B cell (primary cell): Measurements from ENCODE around the gene PPM1J. TPM values are rescaled to one million over a fixed set of nuclear protein-coding genes. Genes with fewer than 3 reads are reported as not detected.

Experiments
- ATAC-seq: fragments of 200-7000 bp; cut with Tn5 transposase; one replicate; pipeline ENCODE4 v1.10.0; 2021; ENCODE audit warnings: low read depth, mild to moderate bottlenecking, moderate number of reproducible peaks, moderate library complexity
- CTCF ChIA-PET: fragments of 350-600 bp; sonication (Branson Sonifier 250); formaldehyde crosslinking; loops from one replicate; lab custom pipeline; 2021; ENCODE audit warnings: antibody characterized with exemption, inconsistent platforms; lab: Charles Lee
- POLR2A ChIA-PET: fragments of 350-600 bp; sonication (Branson Sonifier 250); formaldehyde crosslinking; loops from one replicate; lab custom pipeline; 2021; ENCODE audit warnings: antibody characterized with exemption; lab: Charles Lee
- DNase-seq: peaks from one replicate; pipeline ENCODE4 v3.0.0; 2013
- H2AFZ ChIP-seq: 2 replicates; pipeline ENCODE4 v1.6.1; 2012; ENCODE audit warnings: mild to moderate bottlenecking, low read depth, low read length; ENCODE audit not compliant: insufficient read depth, poor library complexity, severe bottlenecking
- H3K27ac ChIP-seq, 2 donors: 1 replicate in 1 of 2; 2 replicates in 1 of 2; pipeline ENCODE4 v1.5.1; 2012 to 2013; ENCODE audit warnings: low read length in 2 of 2, mild to moderate bottlenecking in 2 of 2, moderate library complexity in 1 of 2
- H3K27me3 ChIP-seq, 4 experiments: fragments of 200-600 bp in 1 of 4; sonication (generic) in 1 of 4; replicated peaks in 1 of 4; 1 replicate in 2 of 4; 2 replicates in 2 of 4; pipeline versions ENCODE4 v1.6.1 to v1.7.0; 2013 to 2016; ENCODE audit warnings: low read length in 3 of 4, mild to moderate bottlenecking in 2 of 4, mixed read lengths in 1 of 4, moderate library complexity in 1 of 4; ENCODE audit not compliant: insufficient read depth in 4 of 4, control insufficient read depth in 3 of 4; ENCODE audit errors: control extremely low read depth in 1 of 4
- H3K36me3 ChIP-seq, 2 experiments: replicated peaks in 1 of 2; 1 replicate in 1 of 2; 2 replicates in 1 of 2; pipeline versions ENCODE4 v1.6.1 to v1.7.1; 2013; ENCODE audit warnings: low read length in 1 of 2; ENCODE audit not compliant: insufficient read depth in 2 of 2, control insufficient read depth in 1 of 2; ENCODE audit errors: control extremely low read depth in 1 of 2, extremely low read depth in 1 of 2
- H3K4me1 ChIP-seq, 2 donors: fragments of 200-600 bp in 1 of 2; sonication (generic) in 1 of 2; 1 replicate in 1 of 2; 2 replicates in 1 of 2; pipeline versions ENCODE4 v1.5.1 to v1.6.1; 2013 to 2017; ENCODE audit warnings: low read length in 2 of 2; ENCODE audit not compliant: control insufficient read depth in 2 of 2, insufficient read depth in 2 of 2
- H3K4me2 ChIP-seq: replicated peaks from 2 replicates; pipeline ENCODE3; 2012; ENCODE audit warnings: mild to moderate bottlenecking, low read depth, low read length; ENCODE audit not compliant: poor library complexity, severe bottlenecking
- H3K4me3 ChIP-seq, 5 experiments: fragments of 200-600 bp in 1 of 5; sonication (generic) in 1 of 5; 1 replicate in 3 of 5; 2 replicates in 2 of 5; pipeline versions ENCODE4 v1.5.1 to v1.7.0; 2011 to 2016; ENCODE audit warnings: low read length in 4 of 5, mild to moderate bottlenecking in 4 of 5, low read depth in 2 of 5, control low read depth in 1 of 5, moderate library complexity in 1 of 5; ENCODE audit not compliant: insufficient read depth in 1 of 5; ENCODE audit errors: control extremely low read depth in 1 of 5, extremely low read depth in 1 of 5
- H3K79me2 ChIP-seq: fragments of 200-600 bp; sonication (generic); one replicate; pipeline ENCODE4 v1.6.0; 2016; ENCODE audit warnings: low read length; ENCODE audit not compliant: control insufficient read depth, insufficient read depth
- H3K9ac ChIP-seq: fragments of 200-600 bp; sonication (generic); 2 replicates; pipeline ENCODE4 v1.6.1; 2017; ENCODE audit warnings: mild to moderate bottlenecking, low read length, moderate library complexity
- H3K9me3 ChIP-seq, 3 donors: one replicate each; pipeline versions ENCODE4 v1.6.1 to v1.7.1; 2013; ENCODE audit warnings: low read length in 2 of 3; ENCODE audit not compliant: control insufficient read depth in 2 of 3, insufficient read depth in 1 of 3; ENCODE audit errors: control extremely low read depth in 1 of 3
- H4K20me1 ChIP-seq: 2 replicates; pipeline ENCODE4 v1.6.0; 2012; ENCODE audit warnings: mild to moderate bottlenecking, low read length; ENCODE audit not compliant: insufficient read depth, control insufficient read depth, poor library complexity, severe bottlenecking
- H3K27ac Mint-ChIP-seq: one replicate; pipeline ENCODE4 v1.8.0; 2021; ENCODE audit warnings: mixed read lengths
- H3K27me3 Mint-ChIP-seq: one replicate; pipeline ENCODE4 v1.8.0; 2021; ENCODE audit warnings: mixed read lengths
- H3K4me1 Mint-ChIP-seq: one replicate; pipeline ENCODE4 v1.8.0; 2021; ENCODE audit warnings: mixed read lengths
- H3K4me3 Mint-ChIP-seq: one replicate; pipeline ENCODE4 v1.8.0; 2021; ENCODE audit warnings: mixed read lengths
- H3K9me3 Mint-ChIP-seq: one replicate; pipeline ENCODE4 v1.8.0; 2022; ENCODE audit warnings: mixed read lengths; ENCODE audit not compliant: insufficient read depth
- EZH2 ChIP-seq: IDR thresholded peaks from 2 replicates; pipeline ENCODE4 v1.6.1; 2012; ENCODE audit warnings: borderline replicate concordance, low read depth, mild to moderate bottlenecking, moderate library complexity, low read length; ENCODE audit not compliant: insufficient read depth, poor library complexity, severe bottlenecking
- WGBS: methylation state at CpG from one replicate; pipeline ENCODE4 v1.1.5; 2013; ENCODE audit warnings: missing lambda C conversion rate; ENCODE audit not compliant: insufficient coverage; 5-methylcytosine and 5-hydroxymethylcytosine counted together
- intact Hi-C: fragments of 100-400 bp; cut with micrococcal nuclease; formaldehyde crosslinking; loops from one replicate; pipeline ENCODE4 v1.10.0; 2022
- polyA plus RNA-seq: library from polyadenylated mRNA; depleted of rRNA; stranded (reverse); fragments of >200 nt; gene quantifications from 2 replicates; pipeline ENCODE4 v1.2.3, GENCODE V29; 2012
- total RNA-seq, 2 donors: library from RNA; stranded (reverse); fragments of 120-200 nt in 1 of 2; gene quantifications; 1 replicate in 1 of 2; 2 replicates in 1 of 2; pipeline versions ENCODE4 v1.2.3 to v1.2.4, GENCODE V29; 2013 to 2022
- TF ChIP-seq, protein P1 (sequence below): fragments of 200-600 bp; IDR thresholded peaks from one replicate; pipeline ENCODE4 v1.8.0; 2022; ENCODE audit warnings: antibody characterized with exemption, mild to moderate bottlenecking

Gene PPM1J
- total and polyA plus RNA-seq, 2 donors (not counting 1 experiment from before 2014, with no cell fraction given), result 2.1 to 7.5 TPM

DNA sequence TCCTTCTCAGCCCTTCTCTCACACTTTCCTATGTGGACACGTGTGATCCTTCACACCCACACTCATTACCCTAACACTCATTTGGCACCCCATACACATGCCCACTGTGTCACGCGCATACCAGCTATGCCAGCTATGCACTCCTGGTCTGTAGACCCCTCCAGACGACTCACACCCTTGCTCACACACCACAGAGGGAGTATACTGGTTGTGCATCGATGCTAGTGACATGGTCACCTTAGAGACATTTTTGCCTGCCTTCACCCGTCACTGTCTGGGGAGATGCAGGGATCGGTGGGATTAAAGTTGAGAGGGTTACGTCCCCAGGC, 8.3 kb upstream of the PPM1J start:
- TF ChIP-seq, protein P1, sequence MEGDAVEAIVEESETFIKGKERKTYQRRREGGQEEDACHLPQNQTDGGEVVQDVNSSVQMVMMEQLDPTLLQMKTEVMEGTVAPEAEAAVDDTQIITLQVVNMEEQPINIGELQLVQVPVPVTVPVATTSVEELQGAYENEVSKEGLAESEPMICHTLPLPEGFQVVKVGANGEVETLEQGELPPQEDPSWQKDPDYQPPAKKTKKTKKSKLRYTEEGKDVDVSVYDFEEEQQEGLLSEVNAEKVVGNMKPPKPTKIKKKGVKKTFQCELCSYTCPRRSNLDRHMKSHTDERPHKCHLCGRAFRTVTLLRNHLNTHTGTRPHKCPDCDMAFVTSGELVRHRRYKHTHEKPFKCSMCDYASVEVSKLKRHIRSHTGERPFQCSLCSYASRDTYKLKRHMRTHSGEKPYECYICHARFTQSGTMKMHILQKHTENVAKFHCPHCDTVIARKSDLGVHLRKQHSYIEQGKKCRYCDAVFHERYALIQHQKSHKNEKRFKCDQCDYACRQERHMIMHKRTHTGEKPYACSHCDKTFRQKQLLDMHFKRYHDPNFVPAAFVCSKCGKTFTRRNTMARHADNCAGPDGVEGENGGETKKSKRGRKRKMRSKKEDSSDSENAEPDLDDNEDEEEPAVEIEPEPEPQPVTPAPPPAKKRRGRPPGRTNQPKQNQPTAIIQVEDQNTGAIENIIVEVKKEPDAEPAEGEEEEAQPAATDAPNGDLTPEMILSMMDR, result no peak
- no peak for TF ChIP-seq EZH2
- no peak overlapping the region for H3K9ac ChIP-seq
- intact Hi-C loops, result no loop called here
- peaks cover 7 to 13% of the 10 kb centered on the region in 2 donors for H3K4me1 ChIP-seq
- no peaks in the 10 kb centered on the region for H3K9me3 ChIP-seq
- ChIA-PET CTCF (interaction anchor here (0.9 kb wide), 1 partner anchor 14 kb away, joined by 4 read pairs; no protein-coding TSS in a partner anchor), POLR2A (no interaction called here)
- no peaks in the 10 kb centered on the region for H3K79me2 ChIP-seq
- Mint-ChIP-seq H3K4me3 (no peak overlapping the region), H3K9me3 (no peaks in the 10 kb centered on the region), H3K27me3 (peaks cover 35% of the 10 kb centered on the region), H3K27ac (no peak overlapping the region), H3K4me1 (peaks cover 14% of the 10 kb centered on the region)
- no peaks in the 10 kb centered on the region for H4K20me1 ChIP-seq
- H3K4me3 ChIP-seq, result no peak overlapping the region
- H3K27me3 ChIP-seq, result peaks cover 0 to 21% (median 12%) of the 10 kb centered on the region in 4 experiments
- no peak overlapping the region for H3K27ac ChIP-seq
- H2AFZ ChIP-seq, result no peak overlapping the region
- H3K36me3 ChIP-seq, result no peaks in the 10 kb centered on the region
- 75% methylated on average over 6 of the region's 8 CpGs for WGBS
- no peak overlapping the region for H3K4me2 ChIP-seq
- DNase-seq, result no peak
- no peak for ATAC-seq

DNA sequence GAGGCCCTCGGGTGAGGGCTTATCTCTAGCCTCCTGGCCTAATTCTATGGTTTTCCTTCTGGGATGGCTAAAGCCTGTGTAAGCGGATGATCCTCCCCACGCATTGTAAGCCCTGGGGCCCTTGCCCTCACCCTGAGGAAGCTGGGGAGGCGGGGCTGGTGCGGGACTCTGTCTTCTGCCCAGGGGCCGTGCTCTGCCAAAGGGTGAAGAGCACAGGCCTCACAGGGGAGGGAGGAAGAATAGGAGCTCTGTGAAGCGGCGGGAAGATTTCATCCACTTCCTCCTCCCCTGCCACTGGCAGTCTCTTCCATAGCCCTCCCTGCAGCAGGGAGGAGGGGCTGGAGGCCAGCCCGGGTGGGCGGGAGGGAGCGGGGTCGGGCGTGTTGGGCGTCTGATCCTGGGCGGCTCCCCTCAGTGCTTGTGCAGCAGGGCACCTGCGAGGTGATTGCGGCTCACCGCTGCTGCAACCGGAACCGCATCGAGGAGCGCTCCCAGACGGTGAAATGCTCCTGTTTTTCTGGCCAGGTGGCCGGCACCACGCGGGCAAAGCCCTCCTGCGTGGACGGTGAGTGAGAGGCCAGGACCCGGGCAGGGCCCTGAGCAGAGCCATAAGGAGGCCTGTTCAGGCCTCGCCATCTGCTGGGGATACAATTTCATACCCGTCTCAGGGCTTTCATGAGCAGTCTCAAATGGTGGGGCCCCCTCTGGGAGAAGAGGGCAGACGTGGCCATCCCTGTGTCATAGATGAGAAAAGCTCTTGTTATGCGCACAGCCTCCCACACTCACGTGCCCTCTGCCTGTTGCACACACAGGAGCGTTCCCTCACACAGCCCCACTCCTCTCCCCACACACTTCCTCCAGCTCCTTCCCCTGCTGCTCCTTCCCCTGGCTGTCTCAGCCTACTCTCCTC, 7.7 kb upstream of the PPM1J start:
- H3K4me1 Mint-ChIP-seq, result peaks cover 14% of the 10 kb centered on the region
- intact Hi-C loops, result no loop called here
- CTCF ChIA-PET, result interaction anchor here (1.2 to 9.7 kb wide), 2 partner anchors 319 to 351 kb away, joined by 3 to 109 read pairs; partner anchors contain the start of gene LRIG2
- H3K9me3 ChIP-seq, result no peaks in the 10 kb centered on the region
- POLR2A ChIA-PET, result no interaction called here
- H3K27me3 Mint-ChIP-seq, result peaks cover 36% of the 10 kb centered on the region
- peaks cover 8 to 18% of the 10 kb centered on the region in 2 donors for H3K4me1 ChIP-seq
- H3K9me3 Mint-ChIP-seq, result no peaks in the 10 kb centered on the region
- H3K4me2 ChIP-seq, result peak overlapping the region; percentile 19
- no peaks in the 10 kb centered on the region for H3K36me3 ChIP-seq
- no peaks in the 10 kb centered on the region for H4K20me1 ChIP-seq
- ATAC-seq, result no peak
- H3K9ac ChIP-seq, result no peak overlapping the region
- H3K27ac ChIP-seq, result no peak overlapping the region
- no peak overlapping the region for H3K4me3 ChIP-seq
- WGBS, result 26% methylated on average over 32 of the region's 35 CpGs
- H3K4me3 Mint-ChIP-seq, result no peak overlapping the region
- DNase-seq, result peak; percentile 20
- TF ChIP-seq, protein P1, result no peak
- no peaks in the 10 kb centered on the region for H3K79me2 ChIP-seq
- H3K27ac Mint-ChIP-seq, result no peak overlapping the region
- H3K27me3 ChIP-seq, result peaks cover 0 to 22% (median 12%) of the 10 kb centered on the region in 4 experiments
- peak overlapping the region; percentile 16 for H2AFZ ChIP-seq
